ENCODE data around the gene TRAPPC10. TPM values are rescaled to one million over a fixed set of nuclear protein-coding genes. Genes with fewer than 3 reads are reported as not detected.
"Not testable (repeated sequence)": the region's sequence is repeated elsewhere in the genome, so short reads cannot be mapped to it uniquely, and the experiment has no call there.

The TRAPPC10 gene
- total RNA-seq, 1 donor from 2014 or later = 41.7 TPM

DNA sequence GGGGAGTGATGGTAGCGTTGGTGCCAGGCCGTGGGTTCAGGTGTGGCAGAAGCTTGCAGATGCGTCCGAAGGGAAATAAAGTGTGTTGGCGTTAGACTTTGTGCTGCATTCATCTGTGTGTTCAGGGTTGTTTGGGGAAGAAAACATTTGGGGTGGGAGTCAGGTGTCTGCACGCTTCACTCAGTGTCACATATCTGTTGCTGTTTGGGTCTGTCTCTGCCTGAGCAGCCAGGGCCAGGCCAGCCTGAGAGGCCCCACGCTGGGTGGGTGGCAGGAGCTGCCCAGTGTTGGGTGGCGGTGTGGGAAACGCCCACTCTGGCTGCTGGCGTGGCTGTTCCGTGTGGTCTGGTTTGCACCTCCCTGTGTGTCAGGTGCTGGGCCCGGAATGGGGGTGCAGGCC lies 133.5 kb downstream of the TRAPPC10 start:
- H3K9me3 Mint-ChIP-seq (ENCODE audit: unreplicated experiment); H3K4me1 Mint-ChIP-seq (ENCODE audit: unreplicated experiment); DNase-seq (ENCODE audit: extremely low spot score, unreplicated experiment); H3K36me3 Mint-ChIP-seq (ENCODE audit: unreplicated experiment); H3K27me3 Mint-ChIP-seq (ENCODE audit: unreplicated experiment); H3K4me3 Mint-ChIP-seq (ENCODE audit: unreplicated experiment); H3K27ac Mint-ChIP-seq (ENCODE audit: unreplicated experiment): not testable (repeated sequence)

DNA sequence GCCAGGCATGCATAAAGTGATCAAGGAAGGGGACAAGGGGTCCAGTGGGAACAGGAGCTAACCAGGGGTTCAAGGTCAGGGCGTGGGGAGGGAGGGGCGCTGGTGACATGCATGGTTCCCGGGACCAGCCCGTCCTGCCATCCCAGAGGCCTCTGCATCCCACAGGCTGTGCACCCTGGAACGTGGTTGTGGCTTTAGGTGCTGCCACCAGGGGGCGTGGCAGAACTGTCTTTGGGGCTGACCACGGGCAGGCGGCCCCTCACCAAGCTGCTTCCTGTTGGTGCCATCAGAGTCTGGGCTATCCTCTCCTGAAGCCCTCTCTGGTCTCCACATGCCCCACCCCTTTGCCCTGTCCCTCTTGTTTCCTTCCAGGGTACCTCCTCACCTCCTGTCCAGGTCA lies 135.0 kb downstream of the TRAPPC10 start:
- not testable (repeated sequence) for H3K4me3 Mint-ChIP-seq (ENCODE audit: unreplicated experiment); H3K27me3 Mint-ChIP-seq (ENCODE audit: unreplicated experiment); H3K36me3 Mint-ChIP-seq (ENCODE audit: unreplicated experiment); H3K27ac Mint-ChIP-seq (ENCODE audit: unreplicated experiment); H3K4me1 Mint-ChIP-seq (ENCODE audit: unreplicated experiment); H3K9me3 Mint-ChIP-seq (ENCODE audit: unreplicated experiment); DNase-seq (ENCODE audit: extremely low spot score, unreplicated experiment)

DNA sequence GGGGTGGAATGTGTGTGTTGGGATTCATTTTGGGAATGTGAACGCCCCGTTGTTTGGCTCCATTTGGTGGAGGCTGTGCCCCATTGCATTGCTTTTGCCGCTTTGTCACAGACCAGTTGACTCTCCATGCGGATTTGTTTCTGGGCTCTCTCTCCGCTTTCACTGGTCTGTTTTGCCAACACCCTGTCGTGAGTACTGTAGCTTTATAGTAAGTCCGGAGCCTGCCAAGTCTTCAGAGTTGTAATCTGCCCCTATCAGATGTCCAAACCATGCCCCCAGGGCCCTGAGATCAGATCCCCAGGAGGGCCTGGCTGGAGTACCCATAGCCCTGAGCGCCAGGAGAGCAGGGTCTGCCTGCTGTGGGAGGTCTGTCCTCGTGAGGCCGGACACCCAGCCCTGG lies 138.1 kb downstream of the TRAPPC10 start:
- not testable (repeated sequence) for H3K36me3 Mint-ChIP-seq (ENCODE audit: unreplicated experiment); H3K4me3 Mint-ChIP-seq (ENCODE audit: unreplicated experiment); H3K9me3 Mint-ChIP-seq (ENCODE audit: unreplicated experiment); H3K27me3 Mint-ChIP-seq (ENCODE audit: unreplicated experiment); H3K27ac Mint-ChIP-seq (ENCODE audit: unreplicated experiment); DNase-seq (ENCODE audit: extremely low spot score, unreplicated experiment); H3K4me1 Mint-ChIP-seq (ENCODE audit: unreplicated experiment)

- not testable (repeated sequence) for H3K4me1 Mint-ChIP-seq (ENCODE audit: unreplicated experiment); H3K9me3 Mint-ChIP-seq (ENCODE audit: unreplicated experiment); H3K27me3 Mint-ChIP-seq (ENCODE audit: unreplicated experiment); H3K36me3 Mint-ChIP-seq (ENCODE audit: unreplicated experiment); H3K4me3 Mint-ChIP-seq (ENCODE audit: unreplicated experiment); H3K27ac Mint-ChIP-seq (ENCODE audit: unreplicated experiment); DNase-seq (ENCODE audit: extremely low spot score, unreplicated experiment)
Observed at GRCh38 chr21:44153214-44153888, 141.2 kb downstream of the TRAPPC10 start.

DNA sequence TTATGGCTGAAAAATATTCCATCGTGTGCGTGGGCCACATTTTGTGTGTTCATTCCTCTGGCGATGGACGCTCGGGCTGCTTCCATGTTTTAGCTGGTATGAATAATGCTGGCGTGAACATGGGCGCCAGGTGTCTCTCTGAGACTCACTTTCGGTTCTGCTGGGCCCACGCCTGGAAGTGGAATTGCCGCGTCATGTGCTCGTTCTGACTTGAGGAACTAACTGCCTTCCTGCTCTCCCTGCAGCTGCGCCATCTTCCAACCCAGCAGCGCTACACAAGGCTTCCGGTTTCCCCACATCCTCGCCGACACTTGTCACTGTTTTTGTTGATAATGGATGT lies 141.8 kb downstream of the TRAPPC10 start:
- not testable (repeated sequence) for H3K9me3 Mint-ChIP-seq (ENCODE audit: unreplicated experiment); H3K27ac Mint-ChIP-seq (ENCODE audit: unreplicated experiment); H3K27me3 Mint-ChIP-seq (ENCODE audit: unreplicated experiment); H3K36me3 Mint-ChIP-seq (ENCODE audit: unreplicated experiment); H3K4me1 Mint-ChIP-seq (ENCODE audit: unreplicated experiment); H3K4me3 Mint-ChIP-seq (ENCODE audit: unreplicated experiment)
- peak; percentile 1 for DNase-seq (ENCODE audit: extremely low spot score, unreplicated experiment)

GRCh38 chr21:44154816-44155230 lies 142.7 kb downstream of the TRAPPC10 start:
- H3K4me3 Mint-ChIP-seq (ENCODE audit: unreplicated experiment); H3K36me3 Mint-ChIP-seq (ENCODE audit: unreplicated experiment); H3K4me1 Mint-ChIP-seq (ENCODE audit: unreplicated experiment); DNase-seq (ENCODE audit: extremely low spot score, unreplicated experiment); H3K27me3 Mint-ChIP-seq (ENCODE audit: unreplicated experiment); H3K9me3 Mint-ChIP-seq (ENCODE audit: unreplicated experiment); H3K27ac Mint-ChIP-seq (ENCODE audit: unreplicated experiment): not testable (repeated sequence)

DNA sequence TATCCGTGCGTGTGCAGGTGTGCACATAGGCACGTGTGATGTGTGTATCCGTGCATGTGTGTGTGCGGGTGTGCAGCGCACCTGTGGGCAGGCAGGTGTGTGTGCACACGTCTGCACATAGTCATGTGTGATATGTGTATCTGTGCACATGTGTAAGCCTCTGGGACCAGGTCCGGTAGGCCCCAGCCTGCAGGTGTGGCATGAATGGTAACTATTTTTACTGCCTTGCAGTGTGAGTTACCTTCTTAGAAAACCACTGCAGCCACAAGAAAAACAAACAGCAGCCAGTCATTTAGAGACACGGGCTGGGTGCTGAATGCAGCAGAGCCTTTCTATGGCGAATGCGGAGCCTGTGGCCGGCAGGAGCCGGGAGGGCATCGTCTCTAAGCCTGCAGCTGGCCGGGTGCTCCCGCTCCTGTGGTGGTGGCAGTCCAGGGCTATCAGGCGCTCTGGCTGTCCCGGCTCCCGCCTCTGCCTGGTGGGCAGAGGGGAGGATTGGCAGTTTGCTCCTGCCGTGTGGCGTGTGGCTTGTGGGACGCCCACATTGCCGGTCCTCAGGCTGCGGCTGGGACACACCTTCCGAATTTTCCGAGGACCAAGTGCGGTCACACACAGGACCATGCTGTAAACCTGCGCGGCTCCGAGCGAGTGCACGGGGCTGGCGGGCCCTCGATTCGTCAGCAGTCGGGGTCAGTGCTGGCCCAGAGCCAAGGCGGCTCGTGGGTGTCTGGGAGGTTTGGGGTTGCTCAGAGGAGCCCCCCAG lies 143.3 kb downstream of the TRAPPC10 start:
- H3K4me1 Mint-ChIP-seq (ENCODE audit: unreplicated experiment); H3K9me3 Mint-ChIP-seq (ENCODE audit: unreplicated experiment); DNase-seq (ENCODE audit: extremely low spot score, unreplicated experiment); H3K27me3 Mint-ChIP-seq (ENCODE audit: unreplicated experiment); H3K27ac Mint-ChIP-seq (ENCODE audit: unreplicated experiment); H3K4me3 Mint-ChIP-seq (ENCODE audit: unreplicated experiment); H3K36me3 Mint-ChIP-seq (ENCODE audit: unreplicated experiment): not testable (repeated sequence)

- H3K4me3 Mint-ChIP-seq (ENCODE audit: unreplicated experiment); H3K36me3 Mint-ChIP-seq (ENCODE audit: unreplicated experiment); H3K27me3 Mint-ChIP-seq (ENCODE audit: unreplicated experiment); H3K4me1 Mint-ChIP-seq (ENCODE audit: unreplicated experiment); H3K9me3 Mint-ChIP-seq (ENCODE audit: unreplicated experiment); DNase-seq (ENCODE audit: extremely low spot score, unreplicated experiment); H3K27ac Mint-ChIP-seq (ENCODE audit: unreplicated experiment): not testable (repeated sequence)
Observed at GRCh38 chr21:44155994-44156380, 143.9 kb downstream of the TRAPPC10 start.

Other genes starting within 250 kb of the TRAPPC10 start
- gene CSTB, start 236.0 kb upstream of the TRAPPC10 start, total RNA-seq = 59.1 and 65.3 TPM in 2 replicates
- gene RRP1, start 222.7 kb upstream of the TRAPPC10 start, total RNA-seq = 22.8 and 26.7 TPM in 2 replicates
- 62.1 and 63.2 TPM in 2 replicates for gene AGPAT3, start 147.1 kb upstream of the TRAPPC10 start, total RNA-seq
- gene PWP2, start 95.1 kb downstream of the TRAPPC10 start, total RNA-seq = 0.75 and 2.2 TPM in 2 replicates
- gene GATD3, start 121.4 kb downstream of the TRAPPC10 start, total RNA-seq = 8.2 and 9.4 TPM in 2 replicates
- 9.6 and 10.5 TPM in 2 replicates for gene ICOSLG, start 228.6 kb downstream of the TRAPPC10 start, total RNA-seq
- not detected in 2 replicates for gene DNMT3L, start 249.6 kb downstream of the TRAPPC10 start, total RNA-seq